ENCODE measurements around the gene FSCN2. TPM values are rescaled to one million over a fixed set of nuclear protein-coding genes. Genes with fewer than 3 reads are reported as not detected.

FSCN2 gene
- total and polyA plus RNA-seq, 10 of the 15 experiments (the other 5 are each of a cell fraction or from before 2014, with no cell fraction given): 0.12 to 2.1 (median 0.65) TPM; not detected in 3

DNA sequence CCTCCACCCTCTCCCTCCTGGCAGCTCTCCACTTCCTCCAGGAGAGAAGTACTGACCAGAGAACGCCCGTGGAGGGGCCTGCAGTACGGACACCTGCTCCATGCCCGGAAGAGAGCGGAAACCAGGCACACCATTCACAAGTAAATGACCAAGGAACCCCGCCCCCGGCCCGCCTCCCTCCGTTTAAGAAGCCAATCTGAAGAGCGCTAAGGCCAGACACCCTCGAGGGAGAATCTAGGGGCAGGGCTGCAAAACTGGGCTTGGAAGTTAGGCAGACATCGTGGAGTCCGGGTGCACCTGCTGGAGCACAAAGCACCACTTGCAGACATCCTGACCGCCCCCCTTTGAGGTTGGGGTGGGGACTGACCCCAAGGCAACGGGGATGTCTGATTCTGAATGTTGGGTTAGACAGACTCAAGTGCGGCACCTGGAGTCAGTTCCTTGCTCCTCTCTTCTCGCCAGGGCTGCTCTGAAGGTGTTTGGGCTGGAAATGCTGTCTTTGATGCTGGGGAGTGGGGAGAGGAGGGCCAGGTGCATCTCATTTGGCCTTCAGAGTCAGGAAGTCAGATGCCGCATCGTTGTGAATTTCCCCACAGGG is 24.9 kb downstream of the FSCN2 start (continued):
- TF ChIP-seq ZBTB4 (CRISPR knock-in tag; IDR thresholded peaks at IDR 0.05) (no peak), MYC (IDR thresholded peaks at IDR 0.05; ENCODE audit: insufficient read depth, insufficient read length, insufficient replicate concordance, low read length, severe bottlenecking) (no peak), SUZ12 (IDR thresholded peaks at IDR 0.05; ENCODE audit: unreplicated experiment) (no peak), RELA (IDR thresholded peaks at IDR 0.05; ENCODE audit: borderline replicate concordance, partially characterized antibody) (no peak), E4F1 (IDR thresholded peaks at IDR 0.05; ENCODE audit: borderline replicate concordance, partially characterized antibody) (no peak), BCL11A (IDR thresholded peaks at IDR 0.05; ENCODE audit: low read depth, low read length) (no peak), USF1 (IDR thresholded peaks at IDR 0.05; ENCODE audit: borderline replicate concordance, extremely low read length, insufficient read depth, low read depth, low read length) (no peak), BCL3 (IDR thresholded peaks at IDR 0.05; ENCODE audit: borderline replicate concordance, insufficient read depth, low read depth, low read length, poor library complexity, severe bottlenecking) (peak; percentile 14)

Data from GM12878 (cell line).